BLaER1 treated with 17β-estradiol and CSF1 and Interleukin-3, amounts not matched to agents 10 nM and 100 nM (cell line): ENCODE measurements around the gene CPED1.

ENCODE experiments used
- H3K27ac ChIP-seq, 11 experiments: shearing (Covaris generic); formaldehyde crosslinking; 2 replicates each; pipeline ENCODE4 v1.8.1; 2022
- H3K27me3 ChIP-seq, 11 experiments: shearing (Covaris generic); formaldehyde crosslinking; 2 replicates each; pipeline ENCODE4 v1.8.1; 2022
- H3K36me3 ChIP-seq, 11 experiments: shearing (Covaris generic); formaldehyde crosslinking; 2 replicates each; pipeline ENCODE4 v1.8.1; 2022
- H3K4me1 ChIP-seq, 10 experiments: shearing (Covaris generic); formaldehyde crosslinking; 2 replicates each; pipeline ENCODE4 v1.8.1; 2022
- H3K4me2 ChIP-seq, 11 experiments: shearing (Covaris generic); formaldehyde crosslinking; 2 replicates each; pipeline ENCODE4 v1.8.1; 2022
- H3K4me3 ChIP-seq, 10 experiments: shearing (Covaris generic); formaldehyde crosslinking; 2 replicates each; pipeline ENCODE4 v1.8.1; 2022
- H3K9ac ChIP-seq, 11 experiments: shearing (Covaris generic); formaldehyde crosslinking; 2 replicates each; pipeline ENCODE4 v1.8.1; 2022
- H3K9me3 ChIP-seq, 11 experiments: shearing (Covaris generic); formaldehyde crosslinking; replicated peaks in 1 of 11; 2 replicates each; pipeline ENCODE4 v1.8.1; 2022
- H4K20me1 ChIP-seq, 11 experiments: shearing (Covaris generic); formaldehyde crosslinking; 2 replicates each; pipeline ENCODE4 v1.8.1; 2022
- Cebpa-rat ChIP-seq, 11 experiments: shearing (Covaris generic); IDR thresholded peaks; 2 replicates each; pipeline ENCODE4 v1.8.1; 2022

The CPED1 gene

DNA sequence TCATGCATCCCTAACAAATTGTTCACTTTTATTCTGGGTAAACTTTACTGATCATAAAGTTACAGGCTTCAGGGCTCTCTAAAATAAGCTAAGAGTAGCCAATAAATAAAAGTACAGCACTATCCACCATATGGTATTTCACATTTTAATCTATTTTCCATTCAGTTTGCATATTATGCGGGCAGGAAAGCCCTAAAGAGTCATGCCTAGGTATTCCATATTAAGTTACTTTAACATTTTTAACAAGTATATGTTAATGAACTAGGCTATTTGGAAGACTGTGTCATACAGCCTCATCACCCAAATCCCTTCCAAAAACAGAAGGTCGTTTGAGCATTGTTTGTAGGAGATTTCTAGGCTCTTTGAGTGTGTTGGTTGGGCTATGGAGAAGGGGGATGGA is 106.3 kb downstream of the CPED1 start:
- H3K4me3 ChIP-seq: no peak overlapping the region
- H3K4me1 ChIP-seq: no peaks in the 10 kb centered on the region
- H4K20me1 ChIP-seq: no peaks in the 10 kb centered on the region
- no peaks in the 10 kb centered on the region for H3K27me3 ChIP-seq
- no peaks in the 10 kb centered on the region for H3K36me3 ChIP-seq
- H3K27ac ChIP-seq: no peak overlapping the region
- no peaks in the 10 kb centered on the region for H3K9me3 ChIP-seq
- no peak for TF ChIP-seq Cebpa-rat (IDR thresholded peaks at IDR 0.05)
- H3K4me2 ChIP-seq: no peak overlapping the region
- no peak overlapping the region for H3K9ac ChIP-seq

DNA sequence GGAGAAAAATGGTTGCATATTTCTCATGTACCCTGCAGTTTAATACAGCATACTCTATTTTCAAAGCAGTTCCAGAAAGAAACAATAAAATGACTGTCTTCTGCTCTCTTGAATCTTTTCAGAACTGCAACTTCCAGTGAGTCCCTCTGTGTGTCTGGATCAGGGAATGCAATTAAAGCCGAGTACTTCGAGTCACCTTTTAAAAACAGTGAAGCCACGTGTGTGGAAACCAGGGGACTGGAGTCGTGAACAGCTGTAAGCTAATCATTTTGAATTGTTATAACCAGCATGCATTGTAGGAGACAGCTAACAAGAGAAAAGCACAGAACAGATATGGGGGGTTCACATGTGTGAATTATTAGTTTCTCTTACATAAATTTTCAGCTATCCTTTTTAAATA is 109.1 kb downstream of the CPED1 start:
- no peak overlapping the region for H3K27ac ChIP-seq
- H4K20me1 ChIP-seq: no peaks in the 10 kb centered on the region
- H3K9ac ChIP-seq: no peak overlapping the region
- TF ChIP-seq Cebpa-rat (IDR thresholded peaks at IDR 0.05): no peak
- H3K4me2 ChIP-seq: no peak overlapping the region
- no peaks in the 10 kb centered on the region for H3K9me3 ChIP-seq
- H3K27me3 ChIP-seq: no peaks in the 10 kb centered on the region
- no peaks in the 10 kb centered on the region for H3K36me3 ChIP-seq
- H3K4me1 ChIP-seq: no peaks in the 10 kb centered on the region
- H3K4me3 ChIP-seq: no peak overlapping the region

GRCh38 chr7:121099572-121099971 is 111.1 kb downstream of the CPED1 start:
- H3K4me1 ChIP-seq: no peaks in the 10 kb centered on the region
- no peak for TF ChIP-seq Cebpa-rat (IDR thresholded peaks at IDR 0.05)
- no peaks in the 10 kb centered on the region for H3K36me3 ChIP-seq
- no peaks in the 10 kb centered on the region for H4K20me1 ChIP-seq
- H3K9me3 ChIP-seq: no peaks in the 10 kb centered on the region
- no peak overlapping the region for H3K4me2 ChIP-seq
- no peak overlapping the region for H3K9ac ChIP-seq
- no peak overlapping the region for H3K4me3 ChIP-seq
- no peak overlapping the region for H3K27ac ChIP-seq
- H3K27me3 ChIP-seq: no peaks in the 10 kb centered on the region

GRCh38 chr7:121101083-121101482 is 112.6 kb downstream of the CPED1 start:
- no peak overlapping the region for H3K27ac ChIP-seq
- no peak overlapping the region for H3K4me2 ChIP-seq
- no peak overlapping the region for H3K9ac ChIP-seq
- H3K9me3 ChIP-seq: no peaks in the 10 kb centered on the region
- no peaks in the 10 kb centered on the region for H3K27me3 ChIP-seq
- no peak for TF ChIP-seq Cebpa-rat (IDR thresholded peaks at IDR 0.05)
- H3K4me3 ChIP-seq: no peak overlapping the region
- H4K20me1 ChIP-seq: no peaks in the 10 kb centered on the region
- no peaks in the 10 kb centered on the region for H3K36me3 ChIP-seq
- no peaks in the 10 kb centered on the region for H3K4me1 ChIP-seq

- no peak for TF ChIP-seq Cebpa-rat (IDR thresholded peaks at IDR 0.05)
- Histone ChIP-seq H4K20me1 (no peaks in the 10 kb centered on the region), H3K27me3 (no peaks in the 10 kb centered on the region), H3K4me2 (no peak overlapping the region), H3K27ac (no peak overlapping the region), H3K36me3 (no peaks in the 10 kb centered on the region), H3K9me3 (no peaks in the 10 kb centered on the region), H3K9ac (no peak overlapping the region), H3K4me3 (no peak overlapping the region), H3K4me1 (no peaks in the 10 kb centered on the region)
Measured at GRCh38 chr7:121101621-121102020, 113.1 kb downstream of the CPED1 start.

GRCh38 chr7:121102619-121103018 is 114.1 kb downstream of the CPED1 start:
- no peak for TF ChIP-seq Cebpa-rat (IDR thresholded peaks at IDR 0.05)
- H3K36me3 ChIP-seq: no peaks in the 10 kb centered on the region
- H3K4me1 ChIP-seq: no peaks in the 10 kb centered on the region
- H3K9ac ChIP-seq: no peak overlapping the region
- H3K4me2 ChIP-seq: no peak overlapping the region
- no peak overlapping the region for H3K4me3 ChIP-seq
- no peak overlapping the region for H3K27ac ChIP-seq
- H4K20me1 ChIP-seq: no peaks in the 10 kb centered on the region
- H3K9me3 ChIP-seq: no peaks in the 10 kb centered on the region
- H3K27me3 ChIP-seq: no peaks in the 10 kb centered on the region

DNA sequence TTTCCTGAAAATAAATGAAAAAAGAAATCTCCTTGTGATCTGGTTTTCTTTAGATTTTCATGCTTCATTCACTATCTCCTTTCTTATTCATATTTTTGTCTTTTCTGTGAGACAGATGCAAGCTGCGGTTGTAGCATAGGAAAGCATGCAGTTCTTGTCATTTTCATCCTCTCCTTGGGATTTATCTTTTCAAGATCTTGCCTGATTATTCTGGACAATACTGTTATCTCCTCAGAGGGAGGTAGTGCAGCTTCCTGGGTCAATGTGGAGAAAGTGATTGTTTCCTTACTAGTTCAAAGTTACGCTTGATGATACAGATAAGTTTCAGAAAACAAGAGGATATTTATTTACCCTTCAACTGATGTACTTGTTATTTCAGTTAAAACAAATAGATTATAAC is 114.6 kb downstream of the CPED1 start:
- no peak overlapping the region for H3K4me2 ChIP-seq
- no peaks in the 10 kb centered on the region for H3K4me1 ChIP-seq
- TF ChIP-seq Cebpa-rat (IDR thresholded peaks at IDR 0.05): no peak
- no peaks in the 10 kb centered on the region for H3K36me3 ChIP-seq
- H4K20me1 ChIP-seq: no peaks in the 10 kb centered on the region
- no peak overlapping the region for H3K27ac ChIP-seq
- no peaks in the 10 kb centered on the region for H3K9me3 ChIP-seq
- H3K27me3 ChIP-seq: no peaks in the 10 kb centered on the region
- no peak overlapping the region for H3K4me3 ChIP-seq
- H3K9ac ChIP-seq: no peak overlapping the region

DNA sequence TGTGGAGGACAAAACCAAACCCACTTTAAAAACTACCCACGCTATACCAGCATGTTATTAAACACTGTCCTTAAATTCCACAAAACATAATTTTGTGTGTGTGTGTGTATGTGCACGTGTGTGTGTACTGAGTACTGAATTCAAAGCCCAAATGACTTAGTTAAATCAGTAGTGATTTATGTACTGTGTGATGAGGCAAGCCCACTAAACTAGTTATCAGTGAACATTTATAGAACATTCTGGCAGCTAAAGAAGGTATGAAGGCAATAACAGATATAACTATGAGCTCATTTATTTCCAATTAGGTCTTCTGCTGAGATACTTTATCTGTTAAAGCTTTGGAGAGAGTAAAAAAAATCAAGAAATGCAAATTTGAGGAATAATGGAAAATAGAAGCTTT is 115.1 kb downstream of the CPED1 start:
- Histone ChIP-seq H3K4me1 (no peaks in the 10 kb centered on the region), H3K27ac (no peak overlapping the region), H3K9ac (no peak overlapping the region), H3K4me3 (no peak overlapping the region), H3K36me3 (no peaks in the 10 kb centered on the region), H3K27me3 (no peaks in the 10 kb centered on the region), H4K20me1 (no peaks in the 10 kb centered on the region), H3K9me3 (no peaks in the 10 kb centered on the region), H3K4me2 (no peak overlapping the region)
- TF ChIP-seq Cebpa-rat (IDR thresholded peaks at IDR 0.05): no peak

DNA sequence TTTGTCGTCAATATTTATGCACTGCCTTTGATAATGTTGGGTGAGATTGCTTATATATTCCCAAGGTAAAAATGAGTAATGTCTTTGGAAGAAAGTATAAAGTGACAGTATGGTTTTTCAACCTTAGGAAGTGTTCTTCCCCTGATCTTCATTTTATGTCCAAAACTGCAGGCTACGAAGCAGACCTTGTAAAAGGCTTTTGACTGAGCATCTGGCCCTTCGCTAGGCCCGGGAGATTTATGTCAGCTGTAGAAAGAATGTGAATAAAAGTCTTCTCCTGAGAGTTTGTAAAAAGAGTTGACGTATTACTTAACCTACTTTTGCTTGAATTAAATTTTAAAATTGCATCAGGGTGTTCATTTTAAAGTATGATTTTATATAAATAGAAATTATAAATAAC is 116.8 kb downstream of the CPED1 start:
- H4K20me1 ChIP-seq: no peaks in the 10 kb centered on the region
- no peaks in the 10 kb centered on the region for H3K4me1 ChIP-seq
- H3K4me2 ChIP-seq: no peak overlapping the region
- no peaks in the 10 kb centered on the region for H3K36me3 ChIP-seq
- no peaks in the 10 kb centered on the region for H3K27me3 ChIP-seq
- H3K4me3 ChIP-seq: no peak overlapping the region
- H3K27ac ChIP-seq: no peak overlapping the region
- no peak for TF ChIP-seq Cebpa-rat (IDR thresholded peaks at IDR 0.05)
- H3K9ac ChIP-seq: no peak overlapping the region
- H3K9me3 ChIP-seq: no peaks in the 10 kb centered on the region

GRCh38 chr7:121107923-121108498 is 119.5 kb downstream of the CPED1 start:
- Histone ChIP-seq H3K4me3 (no peak overlapping the region), H4K20me1 (no peaks in the 10 kb centered on the region), H3K9ac (no peak overlapping the region), H3K9me3 (no peaks in the 10 kb centered on the region), H3K27me3 (no peaks in the 10 kb centered on the region), H3K4me2 (no peak overlapping the region), H3K36me3 (no peaks in the 10 kb centered on the region), H3K4me1 (0 out of 20 replicates have a peak, but pooled peaks cover 0 to 4% (median 0%) of the 10 kb centered on the region in 10 experiments), H3K27ac (no peak overlapping the region)
- TF ChIP-seq Cebpa-rat (IDR thresholded peaks at IDR 0.05): no peak
